GM12878 (cell line): Measurements from ENCODE around the gene TMUB1. TPM values are rescaled to one million over a fixed set of nuclear protein-coding genes. Genes with fewer than 3 reads are reported as not detected.
A peak's percentile ranks its signal among the peaks of the same experiment; 100 is the strongest.

ENCODE experiments used
- ATAC-seq: fragments of 200-7000 bp; cut with Tn5 transposase; 3 replicates; pipeline ENCODE4 v1.9.1; 2020; ENCODE audit warnings: mild to moderate bottlenecking, moderate library complexity
- BruUV-seq: library from RNA; stranded (reverse); fragments of 400-500 nt; replicated peaks from 2 replicates; lab custom pipeline; 2021; lab: Mats Ljungman, UMichigan
- CTCF ChIA-PET: fragments of 300-600 bp; sonication (Branson Sonifier 250); formaldehyde crosslinking; extraction: SDS; loops from one replicate; lab custom pipeline; 2021; ENCODE audit warnings: inconsistent platforms; lab: Yijun Ruan, JAX
- POLR2A ChIA-PET: fragments of 350-600 bp; formaldehyde crosslinking; extraction: SDS; loops from one replicate; lab custom pipeline; 2021; ENCODE audit warnings: inconsistent platforms; lab: Charles Lee
- RAD21 ChIA-PET: fragments of 300-600 bp; sonication (Branson Sonifier 250); formaldehyde crosslinking; loops from one replicate; lab custom pipeline; 2023; ENCODE audit warnings: antibody characterized with exemption; ENCODE audit not compliant: unreplicated experiment; lab: Charles Lee
- SMC1A ChIA-PET: fragments of 300-600 bp; sonication (Branson Sonifier 250); formaldehyde crosslinking; loops from one replicate; lab custom pipeline; 2023; ENCODE audit not compliant: unreplicated experiment, uncharacterized antibody; lab: Charles Lee
- DNase-seq: peaks from one replicate; pipeline ENCODE4 v3.0.0-alpha.2; 2011; ENCODE audit warnings: low read depth, low spot score
- FAIRE-seq: peaks from 3 replicates; lab custom pipeline; 2011; peaks lifted over from hg19 to GRCh38; lab: Jason Lieb, UNC
- H2AFZ ChIP-seq: 2 replicates; pipeline ENCODE4 v1.6.0; 2011; ENCODE audit warnings: low read depth, low read length, control low read depth; ENCODE audit not compliant: control insufficient read depth
- H3K27ac ChIP-seq: 2 replicates; pipeline ENCODE4 v1.5.1; 2011; ENCODE audit warnings: control low read depth; ENCODE audit not compliant: control insufficient read depth, insufficient read depth
- H3K27me3 ChIP-seq, 2 experiments: replicated peaks in 1 of 2; 2 replicates each; pipeline versions ENCODE4 v1.6.0 to v1.6.1; 2011; ENCODE audit warnings: low read length in 1 of 2; ENCODE audit not compliant: control insufficient read depth in 2 of 2, insufficient read depth in 2 of 2
- H3K36me3 ChIP-seq, 2 experiments: 2 replicates each; pipeline ENCODE4 v1.5.1; 2011; ENCODE audit warnings: low read length in 1 of 2; ENCODE audit not compliant: control insufficient read depth in 2 of 2, insufficient read depth in 2 of 2
- H3K4me1 ChIP-seq: 2 replicates; pipeline ENCODE4 v1.6.1; 2011; ENCODE audit warnings: mild to moderate bottlenecking, low read length, moderate library complexity, mixed read lengths; ENCODE audit not compliant: control insufficient read depth, insufficient read depth
- H3K4me2 ChIP-seq: 2 replicates; pipeline ENCODE4 v1.6.0; 2011; ENCODE audit warnings: control low read depth; ENCODE audit not compliant: control insufficient read depth, insufficient read depth
- H3K4me3 ChIP-seq: fragments of 200-600 bp; sonication (generic); 2 replicates; pipeline ENCODE4 v1.5.1; 2016
- H3K79me2 ChIP-seq: 2 replicates; pipeline ENCODE4 v1.6.0; 2011; ENCODE audit warnings: low read length; ENCODE audit not compliant: control insufficient read depth, insufficient read depth
- H3K9ac ChIP-seq: 2 replicates; pipeline ENCODE4 v1.8.0; 2011; ENCODE audit warnings: low read length, control low read depth, mixed read lengths; ENCODE audit not compliant: control insufficient read depth, insufficient read depth
- H3K9me3 ChIP-seq: replicated peaks from 3 replicates; pipeline ENCODE4 v1.5.1; 2011; ENCODE audit warnings: mild to moderate bottlenecking, low read length; ENCODE audit not compliant: control insufficient read depth, insufficient read depth
- H4K20me1 ChIP-seq: 2 replicates; pipeline ENCODE4 v1.6.0; 2011; ENCODE audit not compliant: control insufficient read depth, insufficient read depth
- FOXM1 ChIP-seq: IDR thresholded peaks from 2 replicates; pipeline ENCODE4 v1.6.1; 2012; ENCODE audit warnings: low read depth, mild to moderate bottlenecking, inconsistent platforms, low read length, moderate library complexity
- POLR2A ChIP-seq: IDR thresholded peaks from 2 replicates; pipeline ENCODE4 v1.6.1; 2011; ENCODE audit warnings: low read depth, mild to moderate bottlenecking, low read length
- POLR2AphosphoS2 ChIP-seq: IDR thresholded peaks from 2 replicates; pipeline ENCODE4 v1.6.1; 2011; ENCODE audit warnings: low read depth, mild to moderate bottlenecking, low read length, improper control_type of control experiment, moderate library complexity
- REST ChIP-seq: IDR thresholded peaks from 2 replicates; pipeline ENCODE4 v1.6.1; 2012; ENCODE audit warnings: mild to moderate bottlenecking, low read depth, low read length
- ZBTB11 ChIP-seq: fragments of 450-650 bp; formaldehyde crosslinking; IDR thresholded peaks from 2 replicates; pipeline ENCODE4 v1.5.0; 2022; ENCODE audit warnings: mild to moderate bottlenecking, missing genetic modification characterization
- WGBS: methylation state at CpG from one replicate; pipeline ENCODE4 v1.1.6; 2016; ENCODE audit warnings: low lambda C conversion rate; ENCODE audit not compliant: insufficient replicate concordance, insufficient coverage; ENCODE audit errors: missing lambda C conversion rate; 5-methylcytosine and 5-hydroxymethylcytosine counted together
- in situ Hi-C: fragments of 300-500 bp; cut with MboI; formaldehyde crosslinking; loops from 9 replicates; pipeline ENCODE4 v1.14.3; 2018; ENCODE audit warnings: mixed read lengths
- intact Hi-C: fragments of 100-400 bp; cut with micrococcal nuclease; formaldehyde crosslinking; loops from one replicate; pipeline ENCODE4 v1.14.2; 2022; ENCODE audit not compliant: unreplicated experiment
- polyA plus RNA-seq, 11 experiments: library from polyadenylated mRNA; depleted of rRNA in 4 of 11; unstranded in 6 of 11; stranded (reverse) in 5 of 11; fragments of >200 nt; fragmentation: Nextera tagmentation in 4 of 11; fragmentation: Illumina TruSeq in 1 of 11; extraction: Ambion mirVana in 4 of 11; extraction: Trizol in 1 of 11; gene quantifications; 1 replicate in 1 of 11; 2 replicates in 10 of 11; pipeline versions ENCODE4 v1.2.1 to v1.2.3, GENCODE V29; 2011 to 2016; ENCODE audit warnings: inconsistent platforms in 2 of 11, missing spikeins in 2 of 11, low read depth in 1 of 11
- total RNA-seq, 4 experiments: library from RNA; depleted of rRNA in 3 of 4; stranded (reverse); fragments of >200 nt in 3 of 4; fragmentation: Illumina TruSeq in 1 of 4; extraction: Trizol in 1 of 4; gene quantifications; 2 replicates each; pipeline versions ENCODE4 v1.2.1 to v1.2.3, GENCODE V29; 2013 to 2021

The TMUB1 gene
- total and polyA plus RNA-seq, 10 of the 15 experiments (the other 5 are each of a cell fraction or from before 2014, with no cell fraction given) = 0.27 to 79.5 (median 41.3) TPM; not detected in 1

- TF ChIP-seq ZBTB11 (CRISPR knock-in tag) = no peak
- no peak for TF ChIP-seq FOXM1
- peak; percentile 84 for TF ChIP-seq REST
Measured at GRCh38 chr7:151051108-151051507, 32.2 kb downstream of the TMUB1 start (continued).

GRCh38 chr7:151048911-151049463 is 34.3 kb downstream of the TMUB1 start:
- BruUV-seq = no TSS peak
- RAD21 ChIA-PET = no interaction called here
- no peak for FAIRE-seq
- no peak for TF ChIP-seq POLR2AphosphoS2
- peak; percentile 31; the same call in 1 of the 2 replicates for TF ChIP-seq POLR2A
- TF ChIP-seq, all 136 proteins: peak for 1
- ATAC-seq = no peak
- H3K9me3 ChIP-seq = no peaks in the 10 kb centered on the region
- no peak overlapping the region for H3K27ac ChIP-seq
- H3K4me1 ChIP-seq = no peaks in the 10 kb centered on the region
- no peaks in the 10 kb centered on the region for H3K79me2 ChIP-seq
- H3K27me3 ChIP-seq = no peaks in the 10 kb centered on the region; a peak in 1 of 4 replicates
- 93% methylated on average over 38 of the region's 38 CpGs for WGBS
- H2AFZ ChIP-seq = no peak overlapping the region
- CTCF ChIA-PET = no interaction called here
- DNase-seq = no peak
- in situ Hi-C loops = no loop called here
- intact Hi-C loops = no loop called here
- no peaks in the 10 kb centered on the region for H3K36me3 ChIP-seq
- H4K20me1 ChIP-seq = no peaks in the 10 kb centered on the region
- no peak overlapping the region for H3K9ac ChIP-seq
- H3K4me3 ChIP-seq = no peak overlapping the region
- no peak overlapping the region for H3K4me2 ChIP-seq
- POLR2A ChIA-PET = no interaction called here
- SMC1A ChIA-PET = no interaction called here
